Prostate gland (tissue), 2 donors: ENCODE data around the gene MGST1. TPM values are rescaled to one million over a fixed set of nuclear protein-coding genes. Genes with fewer than 3 reads are reported as not detected.

Source experiments
- DNase-seq: peaks from one replicate; pipeline ENCODE4 v3.0.0-alpha.2; 2019; ENCODE audit warnings: low spot score
- H3K27ac ChIP-seq, 2 donors: fragments of 200-600 bp; sonication (generic); 2 replicates each; pipeline ENCODE4 v1.5.1; 2017 to 2019
- H3K27me3 ChIP-seq: fragments of 200-600 bp; sonication (generic); replicated peaks from 2 replicates; pipeline ENCODE4 v1.5.1; 2019; ENCODE audit not compliant: insufficient read depth
- H3K36me3 ChIP-seq, 2 donors: fragments of 200-600 bp; sonication (generic); 1 replicate in 1 of 2; 2 replicates in 1 of 2; pipeline versions ENCODE4 v1.5.1 to v1.8.1; 2017 to 2019
- H3K4me1 ChIP-seq: fragments of 200-600 bp; sonication (generic); replicated peaks from 2 replicates; pipeline ENCODE4 v1.5.1; 2019
- H3K4me3 ChIP-seq, 2 donors: fragments of 200-600 bp; sonication (generic); 2 replicates each; pipeline ENCODE4 v1.5.1; 2017 to 2019
- H3K9me3 ChIP-seq: fragments of 200-600 bp; sonication (generic); 2 replicates; pipeline ENCODE4 v1.5.1; 2017
- POLR2A ChIP-seq: fragments of 450-650 bp; IDR thresholded peaks from one replicate; pipeline ENCODE4 v1.6.1; 2016; ENCODE audit warnings: antibody characterized with exemption, mild to moderate bottlenecking
- POLR2AphosphoS5 ChIP-seq: sonication (generic); formaldehyde crosslinking; IDR thresholded peaks from one replicate; pipeline ENCODE4 v1.6.1; 2017; ENCODE audit warnings: antibody characterized with exemption
- WGBS: methylation state at CpG from one replicate; pipeline ENCODE4 v1.1.5; 2018; 5-methylcytosine and 5-hydroxymethylcytosine counted together
- intact Hi-C: fragments of 100-400 bp; cut with DNase I; formaldehyde crosslinking; loops from one replicate; pipeline ENCODE4 v1.14.2; 2022
- total RNA-seq, 2 donors: library from RNA; depleted of rRNA; stranded (reverse); fragments of >200 nt; gene quantifications; one replicate each; pipeline ENCODE4 v1.1.0, GENCODE V29; 2016
- TF ChIP-seq, protein P1 (sequence below), 4 experiments: fragments of 200-600 bp in 2 of 4; fragments of 450-650 bp in 2 of 4; sonication (generic) in 2 of 4; IDR thresholded peaks; 1 replicate in 3 of 4; 2 replicates in 1 of 4; pipeline ENCODE4 v1.5.1; 2016 to 2019; ENCODE audit warnings: antibody characterized with exemption in 4 of 4, mild to moderate bottlenecking in 2 of 4, moderate library complexity in 2 of 4

MGST1 gene
- total RNA-seq, 2 donors from 2014 or later: 28.4 to 218 TPM

DNA sequence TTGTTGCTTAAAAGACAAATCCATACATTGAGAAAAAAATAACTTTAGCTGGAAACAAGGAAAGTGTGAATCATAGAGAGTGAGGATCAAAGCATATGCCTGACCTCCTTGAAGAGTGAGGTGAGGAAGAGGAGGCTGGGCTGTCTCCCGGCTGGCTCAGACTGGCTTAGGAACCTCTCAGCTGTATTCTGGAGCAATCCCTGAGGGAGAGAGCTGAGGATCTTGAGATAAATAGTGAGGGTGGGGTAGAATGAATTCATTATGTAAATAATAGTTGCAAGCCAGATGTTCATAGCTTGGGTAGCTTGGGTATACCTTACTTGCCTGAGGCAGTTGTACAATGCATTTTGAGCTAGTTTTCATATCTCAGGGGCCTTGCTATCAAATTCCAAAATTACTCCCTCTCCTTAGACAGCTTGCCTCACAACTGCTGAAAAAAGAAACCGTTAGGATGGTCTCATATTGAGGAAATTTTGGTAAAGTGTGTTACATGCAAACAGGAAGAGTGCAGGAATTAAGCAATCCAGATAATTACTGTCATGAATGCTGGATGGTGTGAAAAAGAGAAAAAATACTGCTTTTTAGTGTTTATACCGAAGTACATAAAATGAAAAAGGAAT, 39.5 kb upstream of the MGST1 start:
- no peaks in the 10 kb centered on the region for H3K4me1 ChIP-seq
- H3K4me3 ChIP-seq: no peak overlapping the region
- H3K27ac ChIP-seq: no peak overlapping the region
- DNase-seq: no peak
- H3K9me3 ChIP-seq: no peaks in the 10 kb centered on the region
- H3K27me3 ChIP-seq: no peaks in the 10 kb centered on the region
- intact Hi-C loops: no loop called here
- H3K36me3 ChIP-seq: no peaks in the 10 kb centered on the region
- WGBS: 63% methylated on average over 3 of the region's 3 CpGs
- TF ChIP-seq, protein P1, sequence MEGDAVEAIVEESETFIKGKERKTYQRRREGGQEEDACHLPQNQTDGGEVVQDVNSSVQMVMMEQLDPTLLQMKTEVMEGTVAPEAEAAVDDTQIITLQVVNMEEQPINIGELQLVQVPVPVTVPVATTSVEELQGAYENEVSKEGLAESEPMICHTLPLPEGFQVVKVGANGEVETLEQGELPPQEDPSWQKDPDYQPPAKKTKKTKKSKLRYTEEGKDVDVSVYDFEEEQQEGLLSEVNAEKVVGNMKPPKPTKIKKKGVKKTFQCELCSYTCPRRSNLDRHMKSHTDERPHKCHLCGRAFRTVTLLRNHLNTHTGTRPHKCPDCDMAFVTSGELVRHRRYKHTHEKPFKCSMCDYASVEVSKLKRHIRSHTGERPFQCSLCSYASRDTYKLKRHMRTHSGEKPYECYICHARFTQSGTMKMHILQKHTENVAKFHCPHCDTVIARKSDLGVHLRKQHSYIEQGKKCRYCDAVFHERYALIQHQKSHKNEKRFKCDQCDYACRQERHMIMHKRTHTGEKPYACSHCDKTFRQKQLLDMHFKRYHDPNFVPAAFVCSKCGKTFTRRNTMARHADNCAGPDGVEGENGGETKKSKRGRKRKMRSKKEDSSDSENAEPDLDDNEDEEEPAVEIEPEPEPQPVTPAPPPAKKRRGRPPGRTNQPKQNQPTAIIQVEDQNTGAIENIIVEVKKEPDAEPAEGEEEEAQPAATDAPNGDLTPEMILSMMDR (IDR thresholded peaks at IDR 0.05): no peak
- TF ChIP-seq POLR2A (no peak), POLR2AphosphoS5 (no peak)

DNA sequence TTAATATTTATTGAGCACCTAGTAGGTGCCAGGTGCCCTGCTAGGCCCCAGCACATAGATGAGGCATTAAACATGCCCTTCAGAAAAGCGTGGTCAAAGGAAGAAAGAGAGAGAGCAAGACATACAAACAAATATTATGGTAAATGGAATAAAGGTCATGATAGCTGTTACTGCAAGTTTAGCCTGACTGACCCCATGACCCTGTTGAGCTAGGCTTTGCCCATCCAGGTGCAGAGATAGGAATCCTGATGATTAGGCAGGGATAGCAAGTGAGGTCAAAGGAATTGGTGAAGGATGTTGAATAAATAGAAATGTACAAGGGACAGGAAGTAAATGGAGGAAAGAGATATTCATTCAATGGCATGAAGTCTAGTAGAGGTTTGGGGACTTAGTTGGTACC, 36.5 kb upstream of the MGST1 start:
- no peaks in the 10 kb centered on the region for H3K27me3 ChIP-seq
- WGBS: 84% methylated on average over 1 of the region's 1 CpG

DNA sequence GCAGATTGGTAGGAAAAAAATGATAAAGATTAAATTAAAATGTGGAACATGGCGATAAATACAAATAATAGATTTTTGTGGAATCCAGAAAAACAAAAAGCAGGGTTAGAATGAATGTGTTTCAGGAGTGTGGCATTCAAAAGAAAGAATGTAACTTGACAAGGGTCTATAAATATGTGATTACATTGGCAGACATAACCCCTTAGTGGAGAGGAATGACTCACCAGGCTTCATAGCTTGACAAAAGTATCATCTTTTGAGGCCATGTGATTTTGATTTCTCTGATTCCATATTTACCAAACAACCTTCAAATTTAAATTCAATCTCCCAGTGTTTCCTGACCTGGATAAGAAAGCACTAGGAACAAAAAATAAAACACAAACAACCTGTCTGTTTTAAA, 24.4 kb upstream of the MGST1 start:
- Histone ChIP-seq H3K27me3 (no peaks in the 10 kb centered on the region), H3K27ac (no peak overlapping the region), H3K4me3 (no peak overlapping the region), H3K4me1 (no peaks in the 10 kb centered on the region), H3K9me3 (no peaks in the 10 kb centered on the region), H3K36me3 (no peaks in the 10 kb centered on the region)
- DNase-seq: no peak
- TF ChIP-seq POLR2AphosphoS5: no peak
- TF ChIP-seq POLR2A: no peak
- TF ChIP-seq, protein P1 (IDR thresholded peaks at IDR 0.05): no peak
- intact Hi-C loops: no loop called here
- 67% methylated on average over 1 of the region's 1 CpG for WGBS

More for the DNA sequence above, 36.5 kb upstream of the MGST1 start:
- intact Hi-C loops: no loop called here
- Histone ChIP-seq H3K27ac (no peak overlapping the region), H3K4me1 (no peaks in the 10 kb centered on the region), H3K4me3 (no peak overlapping the region), H3K36me3 (no peaks in the 10 kb centered on the region), H3K9me3 (no peaks in the 10 kb centered on the region)
- DNase-seq: no peak
- TF ChIP-seq POLR2A: no peak
- no peak for TF ChIP-seq POLR2AphosphoS5
- TF ChIP-seq, protein P1 (IDR thresholded peaks at IDR 0.05): no peak

DNA sequence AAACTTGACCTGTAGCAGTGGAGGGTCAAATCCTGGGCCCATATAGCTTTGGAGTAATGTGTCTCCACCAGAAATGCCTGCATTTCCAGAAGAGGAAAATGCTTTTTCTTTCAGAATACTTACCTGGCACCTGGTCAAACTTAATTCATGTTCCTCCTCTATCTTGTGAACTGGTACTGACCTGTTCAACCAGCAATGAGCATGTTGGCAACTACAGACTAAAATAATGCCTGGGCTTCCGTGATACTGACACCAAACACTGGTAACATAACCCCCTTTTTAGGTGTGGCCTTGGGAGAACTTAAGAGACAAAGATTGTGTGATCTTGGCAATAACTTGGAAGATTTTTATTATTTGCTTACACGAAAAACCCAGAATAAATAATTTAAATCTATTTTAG, 23.8 kb upstream of the MGST1 start:
- H3K9me3 ChIP-seq: no peaks in the 10 kb centered on the region
- TF ChIP-seq POLR2A (no peak), POLR2AphosphoS5 (no peak)
- TF ChIP-seq, protein P1 (IDR thresholded peaks at IDR 0.05): no peak
- H3K4me1 ChIP-seq: no peaks in the 10 kb centered on the region
- H3K27me3 ChIP-seq: no peaks in the 10 kb centered on the region
- WGBS: 28% methylated on average over 2 of the region's 2 CpGs
- H3K36me3 ChIP-seq: no peaks in the 10 kb centered on the region
- no peak overlapping the region for H3K4me3 ChIP-seq
- no peak for DNase-seq
- no peak overlapping the region for H3K27ac ChIP-seq
- intact Hi-C loops: no loop called here

DNA sequence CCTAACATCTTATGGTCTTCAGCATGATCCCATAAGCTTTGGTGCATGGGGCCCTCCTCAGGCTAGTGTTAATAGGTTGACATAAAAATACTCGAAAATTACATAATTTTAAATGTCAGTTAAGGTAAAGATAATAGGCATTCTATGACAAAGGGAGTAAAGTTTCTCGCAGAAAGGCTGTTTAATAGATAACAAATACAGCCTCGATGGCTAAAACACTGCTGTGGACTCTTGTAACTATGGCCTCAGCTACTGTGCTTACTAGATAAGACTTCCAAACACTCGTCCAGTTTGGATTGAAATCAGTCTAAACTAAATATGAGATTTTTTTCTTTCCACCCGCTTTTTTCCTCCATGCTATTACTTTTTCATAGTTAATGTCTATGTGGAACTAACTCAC, 23.2 kb upstream of the MGST1 start:
- Histone ChIP-seq H3K4me3 (no peak overlapping the region), H3K36me3 (no peaks in the 10 kb centered on the region), H3K9me3 (no peaks in the 10 kb centered on the region), H3K27me3 (no peaks in the 10 kb centered on the region), H3K4me1 (no peaks in the 10 kb centered on the region), H3K27ac (no peak overlapping the region)
- intact Hi-C loops: no loop called here
- 71% methylated on average over 5 of the region's 5 CpGs for WGBS
- no peak for DNase-seq
- TF ChIP-seq POLR2AphosphoS5 (no peak), POLR2A (no peak)
- TF ChIP-seq, protein P1 (IDR thresholded peaks at IDR 0.05): no peak
